ENCODE measurements around the gene RABGAP1L. TPM values are rescaled to one million over a fixed set of nuclear protein-coding genes. Genes with fewer than 3 reads are reported as not detected.
"Not testable (repeated sequence)": the region's sequence is repeated elsewhere in the genome, so short reads cannot be mapped to it uniquely, and the experiment has no call there.

RABGAP1L gene
- total and polyA plus RNA-seq, 2 donors (not counting 3 experiments of a cell fraction or from before 2014, with no cell fraction given): 6.4 to 22.2 TPM

DNA sequence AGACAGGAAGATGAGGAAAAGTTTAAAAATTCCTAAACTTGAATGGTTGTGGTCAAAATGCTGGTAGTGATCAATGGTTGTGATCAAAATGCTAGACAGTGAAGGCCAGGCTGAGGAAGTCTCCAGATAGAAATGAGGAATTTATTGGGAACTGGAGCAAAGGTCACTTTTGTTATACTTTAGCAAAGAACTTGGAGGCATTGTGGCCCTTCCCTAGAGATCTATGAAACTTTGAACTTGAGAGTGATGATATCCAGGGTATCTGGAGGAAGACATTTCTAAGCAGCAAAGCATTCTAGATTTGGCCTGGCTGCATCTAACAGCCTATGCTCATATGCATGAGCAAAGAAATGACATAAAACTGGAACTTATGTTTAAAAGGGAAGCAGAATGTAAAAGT, 35.5 kb upstream of the RABGAP1L start:
- CTCF ChIA-PET: no interaction called here
- FAIRE-seq: no peak
- TF ChIP-seq FOS (IDR thresholded peaks at IDR 0.05; ENCODE audit: borderline replicate concordance, insufficient read depth, low read length) (no peak), POLR2A (IDR thresholded peaks at IDR 0.05; ENCODE audit: low read depth, low read length) (no peak)
- no TSS peak for BruUV-seq (replicated peaks)
- Histone ChIP-seq H4K20me1 (replicated peaks; ENCODE audit: control insufficient read depth, extremely low read depth, insufficient read depth, low read length) (no peaks in the 10 kb centered on the region), H3K9me1 (replicated peaks; ENCODE audit: control insufficient read depth, extremely low read depth, insufficient read depth, low read length) (no peaks in the 10 kb centered on the region), H3K79me2 (ENCODE audit: control insufficient read depth, insufficient read depth, low read length) (no peaks in the 10 kb centered on the region), H3K4me3 (replicated peaks in 1 of 3; ENCODE audit: insufficient read depth in 1 of 3, low read depth in 1 of 3, low read length in 3 of 3) (no peak overlapping the region), H2AFZ (ENCODE audit: low read depth, low read length) (no peak overlapping the region), H3K27ac (ENCODE audit: insufficient read depth, low read depth, low read length) (no peak overlapping the region), H3K9me3 (replicated peaks; ENCODE audit: control insufficient read depth, insufficient read depth, low read length) (no peaks in the 10 kb centered on the region), H3K4me1 (ENCODE audit: control insufficient read depth, extremely low read depth, insufficient read depth, low read length) (no peaks in the 10 kb centered on the region), H3K27me3 (ENCODE audit: control insufficient read depth in 2 of 2, insufficient read depth in 2 of 2, low read length in 2 of 2) (no peaks in the 10 kb centered on the region), H3K9ac (replicated peaks; ENCODE audit: extremely low read depth, insufficient read depth, low read length) (no peak overlapping the region), H3K36me3 (ENCODE audit: control insufficient read depth in 2 of 2, extremely low read depth in 1 of 2, insufficient read depth in 2 of 2, low read length in 2 of 2) (no peaks in the 10 kb centered on the region), H3K4me2 (ENCODE audit: insufficient read depth, low read length) (no peak overlapping the region)
- POLR2A ChIA-PET: no interaction called here
- intact Hi-C loops (cut with micrococcal nuclease): no loop called here
- dilution Hi-C loops (cut with MboI; ENCODE audit: extremely low pct_ligation_motif_present, low sequenced_read_pairs): no loop called here
- DNase-seq (ENCODE audit: low read depth, low spot score): no peak

GRCh38 chr1:174127176-174127575, 32.1 kb upstream of the RABGAP1L start:
- DNase-seq (ENCODE audit: low read depth, low spot score); H4K20me1 ChIP-seq (replicated peaks; ENCODE audit: control insufficient read depth, extremely low read depth, insufficient read depth, low read length); H3K4me1 ChIP-seq (ENCODE audit: control insufficient read depth, extremely low read depth, insufficient read depth, low read length); H3K27me3 ChIP-seq (ENCODE audit: control insufficient read depth in 2 of 2, insufficient read depth in 2 of 2, low read length in 2 of 2); BruUV-seq (replicated peaks); H3K9ac ChIP-seq (replicated peaks; ENCODE audit: extremely low read depth, insufficient read depth, low read length); H3K9me3 ChIP-seq (replicated peaks; ENCODE audit: control insufficient read depth, insufficient read depth, low read length); dilution Hi-C loops (cut with MboI; ENCODE audit: extremely low pct_ligation_motif_present, low sequenced_read_pairs); FAIRE-seq; H3K79me2 ChIP-seq (ENCODE audit: control insufficient read depth, insufficient read depth, low read length); H3K4me2 ChIP-seq (ENCODE audit: insufficient read depth, low read length); H3K36me3 ChIP-seq (ENCODE audit: control insufficient read depth in 2 of 2, extremely low read depth in 1 of 2, insufficient read depth in 2 of 2, low read length in 2 of 2); H3K9me1 ChIP-seq (replicated peaks; ENCODE audit: control insufficient read depth, extremely low read depth, insufficient read depth, low read length); intact Hi-C loops (cut with micrococcal nuclease); H3K27ac ChIP-seq (ENCODE audit: insufficient read depth, low read depth, low read length); H3K4me3 ChIP-seq (replicated peaks in 1 of 3; ENCODE audit: insufficient read depth in 1 of 3, low read depth in 1 of 3, low read length in 3 of 3); POLR2A ChIA-PET; H2AFZ ChIP-seq (ENCODE audit: low read depth, low read length): not testable (repeated sequence)
- CTCF ChIA-PET: interaction anchor here (1.0 kb wide), 1 partner anchor 13 kb away, joined by 4 read pairs; no protein-coding TSS in a partner anchor

Data from endothelial cell of umbilical vein (primary cell).